SH-SY5Y (cell line): ENCODE measurements around the gene TLR5.

Experiments
- GATA2 ChIP-seq: IDR thresholded peaks from 2 replicates; pipeline ENCODE4 v1.6.1; 2011; ENCODE audit warnings: mild to moderate bottlenecking, low read depth, low read length
- GATA3 ChIP-seq: IDR thresholded peaks from 2 replicates; pipeline ENCODE4 v1.6.1; 2011; ENCODE audit warnings: low read depth, mild to moderate bottlenecking, low read length, moderate library complexity

TLR5 gene

DNA sequence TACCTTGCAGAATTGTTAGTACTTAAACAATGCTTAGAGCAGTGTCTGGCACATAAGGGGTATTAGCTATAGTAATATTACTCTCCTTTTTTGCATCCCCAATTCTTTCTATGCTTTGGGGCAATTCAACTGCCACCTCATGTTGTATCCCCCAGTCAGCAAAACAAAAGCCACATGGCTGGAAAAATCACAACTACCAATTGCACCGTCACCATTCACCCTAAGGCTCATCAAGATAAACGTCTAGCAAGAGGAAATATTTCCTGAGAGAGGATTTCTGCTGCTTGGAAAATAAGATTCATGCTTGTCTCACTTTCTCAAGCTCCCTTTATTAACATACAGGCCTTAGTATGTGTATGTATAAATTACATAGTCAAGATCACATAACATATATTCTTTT, 12.1 kb upstream of the TLR5 start:
- TF ChIP-seq GATA2 (peak; percentile 64; the same call in 1 of the 2 replicates), GATA3 (peak; percentile 34; the same call in 1 of the 2 replicates)

DNA sequence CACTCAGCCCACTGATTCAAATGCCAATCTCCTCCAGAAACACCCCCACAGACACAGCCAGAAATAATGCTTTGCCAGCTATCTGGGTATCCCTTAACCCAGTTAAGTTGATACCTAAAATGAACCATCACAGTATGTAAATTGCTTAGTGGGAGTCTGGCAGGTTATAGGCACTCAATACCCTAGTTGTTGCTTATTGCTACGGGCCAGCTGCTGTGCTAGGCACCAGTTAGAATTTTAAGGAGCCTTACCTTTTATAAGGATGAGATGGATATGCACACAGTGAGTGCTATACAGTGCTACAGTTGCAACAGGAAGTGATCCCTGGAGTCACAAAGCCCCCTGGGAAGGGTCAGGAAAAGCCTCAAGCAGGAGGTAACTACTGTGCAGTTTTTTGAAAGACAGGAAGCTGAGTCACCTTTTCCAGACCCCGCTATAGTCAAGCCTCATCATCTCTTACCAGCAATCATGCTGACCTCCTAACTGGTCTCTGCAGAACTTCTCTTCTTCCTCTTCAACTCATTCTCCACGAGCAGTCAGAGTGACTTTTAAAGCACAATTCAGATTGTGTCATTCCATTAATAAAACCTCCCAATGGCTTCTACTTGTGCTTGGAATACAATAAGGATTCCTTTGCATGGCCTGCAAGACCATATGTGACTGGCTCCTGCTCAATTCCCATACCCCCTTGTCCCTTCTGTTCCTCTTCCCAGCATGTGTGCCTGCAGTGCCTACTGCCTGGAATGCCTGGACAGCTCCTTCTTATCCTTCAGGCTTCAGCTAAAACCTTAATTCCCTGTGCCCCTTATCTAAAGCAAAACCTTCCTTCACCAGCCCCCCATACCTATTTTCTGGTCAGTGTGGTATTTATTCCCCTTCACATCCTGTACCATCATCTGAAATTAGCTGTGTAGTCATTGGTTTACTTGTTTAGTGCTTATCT, 10.4 kb upstream of the TLR5 start:
- no peak for TF ChIP-seq GATA3

DNA sequence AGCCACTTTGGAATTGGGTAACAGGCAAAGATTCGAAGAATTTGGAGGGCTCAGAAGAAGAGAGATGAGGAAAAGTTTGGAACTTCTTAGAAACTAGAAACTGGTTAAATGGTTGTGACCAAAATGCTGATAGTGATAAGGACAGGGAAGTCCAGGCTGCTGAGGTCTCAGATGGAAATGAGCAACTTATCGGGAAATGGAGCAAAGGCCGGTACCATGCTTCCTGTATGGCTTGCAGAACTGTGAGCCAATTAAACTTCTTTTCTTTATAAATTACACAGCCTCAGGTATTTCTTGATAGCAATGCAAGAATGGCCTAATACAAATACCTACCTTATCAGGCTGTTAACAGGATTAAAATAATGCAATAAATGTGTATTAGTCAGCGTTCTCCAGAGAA, 9.4 kb upstream of the TLR5 start:
- TF ChIP-seq GATA2: no peak
- TF ChIP-seq GATA3: no peak

GRCh38 chr1:223150443-223150842, 7.4 kb upstream of the TLR5 start:
- no peak for TF ChIP-seq GATA2
- TF ChIP-seq GATA3: no peak

DNA sequence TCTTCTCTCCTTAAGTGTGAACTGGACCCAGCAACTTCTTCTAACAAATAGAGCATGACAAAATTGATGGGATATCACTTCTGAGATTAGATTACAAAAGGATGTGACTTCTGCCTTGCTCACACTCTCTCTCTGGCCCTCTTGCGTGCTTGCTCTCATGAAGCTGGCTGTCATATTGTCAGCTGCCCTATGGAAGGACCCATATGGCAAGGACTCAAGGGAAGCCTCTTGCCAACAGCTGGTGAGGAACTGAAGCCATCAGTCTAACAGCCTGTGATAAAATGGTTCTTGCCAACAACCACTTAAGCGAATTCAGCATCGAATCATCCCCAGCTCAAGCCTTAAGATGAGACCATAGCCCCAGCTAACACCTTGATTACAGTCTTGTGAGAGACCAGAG, 4.8 kb upstream of the TLR5 start:
- TF ChIP-seq GATA3 (no peak), GATA2 (no peak)

- no peak for TF ChIP-seq GATA2
- no peak for TF ChIP-seq GATA3
Observed at GRCh38 chr1:223147409-223147808, 4.4 kb upstream of the TLR5 start.

DNA sequence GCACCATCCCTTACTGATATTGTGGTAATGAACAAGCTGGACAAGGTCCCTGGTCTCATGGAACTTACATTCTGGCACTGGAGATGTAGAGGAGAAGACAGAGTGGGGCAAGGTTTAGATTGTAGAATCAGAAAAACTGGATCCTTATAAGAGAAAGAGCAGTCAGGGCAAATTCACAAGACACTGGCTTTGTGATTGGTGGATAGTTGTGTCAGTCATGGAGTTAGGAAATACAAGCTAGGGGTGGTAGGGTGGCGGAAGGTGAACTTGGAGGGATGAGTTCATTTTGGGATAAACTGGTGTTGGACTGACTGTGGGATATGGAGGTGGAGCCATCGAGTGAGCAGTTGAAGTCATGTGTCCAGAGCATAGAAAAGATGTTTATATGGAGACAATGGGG, 3.7 kb upstream of the TLR5 start:
- no peak for TF ChIP-seq GATA2
- TF ChIP-seq GATA3: no peak

DNA sequence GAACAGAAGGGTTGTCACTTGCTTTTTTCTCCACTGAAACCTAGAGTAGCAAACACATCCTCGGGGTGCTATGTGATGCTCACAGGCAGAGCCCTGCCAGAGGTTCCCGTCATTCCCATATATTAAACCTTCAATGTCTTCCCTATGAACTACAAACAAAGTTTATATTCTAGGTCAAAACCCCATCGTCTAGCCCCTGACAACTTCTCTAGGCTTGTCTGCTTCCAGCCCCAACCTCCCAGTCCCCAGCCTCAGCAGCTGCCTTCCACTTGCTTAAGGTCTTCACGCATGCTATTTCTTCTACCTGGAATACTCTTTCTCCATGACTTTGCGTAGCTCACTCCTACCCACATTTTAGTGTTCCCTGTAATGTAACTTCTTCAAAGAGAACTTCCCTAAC, 1.9 kb upstream of the TLR5 start:
- no peak for TF ChIP-seq GATA2
- TF ChIP-seq GATA3: no peak

- TF ChIP-seq GATA3 (no peak), GATA2 (no peak)
Observed at GRCh38 chr1:223144431-223144830, 1.4 kb upstream of the TLR5 start.

GRCh38 chr1:223143537-223144248, 645 bp upstream of the TLR5 start:
- no peak for TF ChIP-seq GATA2
- TF ChIP-seq GATA3: no peak

DNA sequence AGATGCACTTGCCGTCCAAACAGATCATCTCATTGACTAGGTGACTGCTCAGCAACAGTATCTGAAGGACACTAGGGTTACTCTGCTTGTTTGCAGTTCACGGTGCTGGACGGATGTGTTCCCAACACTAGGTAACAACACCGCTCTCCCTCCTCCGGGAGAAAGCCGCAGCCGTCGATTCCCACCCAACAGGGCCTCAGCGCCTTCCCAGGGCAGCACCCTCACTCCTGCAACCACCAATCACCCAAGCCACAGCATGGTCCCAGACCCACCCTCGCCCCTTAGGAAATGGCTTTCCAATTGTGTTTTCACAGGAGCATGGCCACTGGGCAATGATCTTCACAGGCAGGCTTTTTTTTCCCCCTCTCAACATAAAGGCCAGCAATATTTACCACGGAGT, 779 bp downstream of the TLR5 start:
- TF ChIP-seq GATA3: no peak
- no peak for TF ChIP-seq GATA2

GRCh38 chr1:223140611-223141405, 2.2 kb downstream of the TLR5 start:
- TF ChIP-seq GATA3 (no peak), GATA2 (no peak)

DNA sequence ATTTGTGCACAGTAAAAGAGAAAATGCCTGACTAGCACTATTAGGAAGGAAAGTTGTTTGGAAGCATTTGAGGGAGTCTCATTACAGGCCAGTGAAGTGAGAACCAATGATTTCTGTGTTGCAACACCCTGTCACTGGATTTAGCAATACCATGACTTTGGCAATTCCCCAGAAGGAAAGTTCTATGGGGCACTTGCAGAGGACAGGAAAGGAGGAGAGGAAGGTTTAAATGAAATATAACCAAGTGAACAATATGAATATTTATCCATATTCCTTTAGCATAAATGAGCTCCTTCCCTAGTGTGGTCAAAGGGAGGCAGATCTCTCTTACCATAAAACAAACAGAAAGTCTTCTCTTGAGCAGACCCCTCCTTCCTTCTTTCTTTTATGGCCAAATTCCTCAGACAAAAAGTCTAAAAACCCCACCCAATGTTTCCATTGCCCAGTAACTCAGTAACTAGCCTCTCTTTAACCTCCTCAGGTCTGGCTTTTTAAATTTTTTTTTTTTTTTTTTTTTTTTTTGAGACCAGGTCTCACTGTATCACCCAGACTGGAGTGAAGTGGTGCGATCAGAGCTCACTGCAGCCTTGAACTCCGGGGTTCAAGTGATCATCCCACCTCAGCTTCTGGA, 5.5 kb downstream of the TLR5 start:
- TF ChIP-seq GATA3: no peak

- TF ChIP-seq GATA2: no peak
- no peak for TF ChIP-seq GATA3
Observed at GRCh38 chr1:223136086-223136485, 7.0 kb downstream of the TLR5 start.
